B cell (primary cell): ENCODE data around the gene GPBP1.

Source experiments
- CTCF ChIP-seq: fragments of 200-600 bp; IDR thresholded peaks from one replicate; pipeline ENCODE4 v1.8.0; 2022; ENCODE audit warnings: antibody characterized with exemption, mild to moderate bottlenecking
- EZH2 ChIP-seq: IDR thresholded peaks from 2 replicates; pipeline ENCODE4 v1.6.1; 2012; ENCODE audit warnings: borderline replicate concordance, low read depth, mild to moderate bottlenecking, moderate library complexity, low read length; ENCODE audit not compliant: insufficient read depth, poor library complexity, severe bottlenecking

DNA sequence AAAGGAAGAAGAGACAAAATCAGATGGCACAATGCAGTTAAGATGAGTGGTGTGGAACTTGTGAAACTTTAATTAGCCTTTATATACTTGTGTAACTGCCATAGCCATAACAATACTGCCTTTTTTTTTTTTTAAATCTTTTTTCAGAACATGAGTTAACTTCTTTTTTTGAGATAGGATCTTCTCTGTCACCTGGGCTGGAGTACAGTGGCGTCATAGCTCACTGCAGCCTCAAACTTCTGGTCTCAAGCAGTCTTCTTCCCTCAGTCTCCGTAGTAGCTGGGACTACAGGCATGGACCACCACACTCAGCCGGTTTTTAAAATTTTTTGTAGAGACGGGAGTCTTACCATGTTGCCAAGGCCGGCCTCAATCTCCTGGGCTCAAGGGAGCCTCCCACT is 37.2 kb downstream of the GPBP1 start:
- TF ChIP-seq CTCF (no peak), EZH2 (no peak)
